ENCODE data around the gene STAP2.

The STAP2 gene

DNA sequence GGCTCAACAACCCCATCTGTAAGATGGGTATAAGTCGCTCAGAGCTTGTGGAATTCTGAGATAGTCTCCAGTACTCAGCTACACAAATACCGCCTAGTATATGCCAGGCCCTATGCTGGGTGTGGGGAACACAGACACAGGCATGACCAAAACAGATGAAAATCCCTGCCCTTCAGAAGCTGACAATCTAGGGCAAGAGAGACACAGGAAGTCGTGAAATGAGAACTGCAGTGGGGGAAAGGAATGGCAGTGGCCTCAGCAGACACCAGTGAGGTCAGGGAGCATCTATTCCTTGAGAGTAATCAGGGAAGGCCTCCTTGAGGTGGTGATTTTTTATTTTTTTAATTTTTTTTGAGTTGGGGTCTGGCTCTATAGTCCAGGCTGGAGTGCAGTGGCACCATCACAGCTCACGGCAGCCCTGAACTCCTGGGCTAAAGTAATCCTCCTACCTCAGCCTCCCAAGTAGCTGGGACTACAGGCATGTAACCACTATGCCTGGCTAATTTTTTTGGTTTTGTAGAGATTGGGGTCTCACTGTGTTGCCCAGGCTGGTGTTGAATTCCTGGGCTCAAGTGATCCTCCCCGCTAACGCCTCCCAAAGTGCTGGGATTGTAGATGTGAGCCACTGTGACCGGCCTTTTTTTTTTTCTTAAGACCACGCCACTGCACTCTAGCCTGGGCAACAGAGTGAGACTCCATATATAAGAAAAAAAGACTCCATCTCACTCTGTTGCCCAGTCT is 39.6 kb downstream of the STAP2 start:
- Histone ChIP-seq H4K8ac (ENCODE audit: low read depth, low read length) (no peak overlapping the region), H3K23ac (ENCODE audit: low read length) (no peak overlapping the region), H4K12ac (ENCODE audit: low read depth, low read length) (no peak overlapping the region), H2BK5ac (ENCODE audit: low read depth, low read length, poor library complexity) (no peak overlapping the region), H3K79me1 (ENCODE audit: low read length) (peaks cover 7% of the 10 kb centered on the region), H3K4me3 (ENCODE audit: low read depth, low read length) (no peak overlapping the region), H3K14ac (ENCODE audit: low read length) (no peak overlapping the region), H3K4ac (ENCODE audit: low read depth, low read length) (no peak overlapping the region), H2AFZ (ENCODE audit: insufficient read depth, low read length, poor library complexity) (no peak overlapping the region), H2BK12ac (ENCODE audit: low read length) (no peak overlapping the region), H3K9ac (ENCODE audit: low read length) (no peak overlapping the region), H3K9me3 (ENCODE audit: insufficient read depth, low read depth, low read length) (peaks cover 3% of the 10 kb centered on the region), H4K91ac (ENCODE audit: low read depth, low read length) (no peak overlapping the region), H3K4me2 (ENCODE audit: low read length) (no peak overlapping the region), H3K27me3 (ENCODE audit: insufficient read depth, low read length) (no peaks in the 10 kb centered on the region), H3K4me1 (ENCODE audit: control insufficient read depth in 1 of 2, insufficient read depth in 2 of 2, low read length in 2 of 2) (peaks cover 12 to 13% of the 10 kb centered on the region in 2 experiments), H3K36me3 (ENCODE audit: control insufficient read depth in 1 of 2, insufficient read depth in 2 of 2, low read length in 2 of 2) (no peaks in the 10 kb centered on the region), H2BK120ac (ENCODE audit: insufficient read depth, low read length, poor library complexity) (no peak overlapping the region), H3K18ac (ENCODE audit: low read length) (no peak overlapping the region), H3K79me2 (ENCODE audit: control insufficient read depth, insufficient read depth, low read length, poor library complexity) (no peaks in the 10 kb centered on the region), H2AK5ac (ENCODE audit: low read length) (no peak overlapping the region), H3K27ac (ENCODE audit: low read depth, low read length) (no peak overlapping the region)
- no CpG with 5 or more reads among the region's 8 CpGs for WGBS (ENCODE audit: extremely low coverage, insufficient coverage, insufficient read length)
- no peak for DNase-seq

DNA sequence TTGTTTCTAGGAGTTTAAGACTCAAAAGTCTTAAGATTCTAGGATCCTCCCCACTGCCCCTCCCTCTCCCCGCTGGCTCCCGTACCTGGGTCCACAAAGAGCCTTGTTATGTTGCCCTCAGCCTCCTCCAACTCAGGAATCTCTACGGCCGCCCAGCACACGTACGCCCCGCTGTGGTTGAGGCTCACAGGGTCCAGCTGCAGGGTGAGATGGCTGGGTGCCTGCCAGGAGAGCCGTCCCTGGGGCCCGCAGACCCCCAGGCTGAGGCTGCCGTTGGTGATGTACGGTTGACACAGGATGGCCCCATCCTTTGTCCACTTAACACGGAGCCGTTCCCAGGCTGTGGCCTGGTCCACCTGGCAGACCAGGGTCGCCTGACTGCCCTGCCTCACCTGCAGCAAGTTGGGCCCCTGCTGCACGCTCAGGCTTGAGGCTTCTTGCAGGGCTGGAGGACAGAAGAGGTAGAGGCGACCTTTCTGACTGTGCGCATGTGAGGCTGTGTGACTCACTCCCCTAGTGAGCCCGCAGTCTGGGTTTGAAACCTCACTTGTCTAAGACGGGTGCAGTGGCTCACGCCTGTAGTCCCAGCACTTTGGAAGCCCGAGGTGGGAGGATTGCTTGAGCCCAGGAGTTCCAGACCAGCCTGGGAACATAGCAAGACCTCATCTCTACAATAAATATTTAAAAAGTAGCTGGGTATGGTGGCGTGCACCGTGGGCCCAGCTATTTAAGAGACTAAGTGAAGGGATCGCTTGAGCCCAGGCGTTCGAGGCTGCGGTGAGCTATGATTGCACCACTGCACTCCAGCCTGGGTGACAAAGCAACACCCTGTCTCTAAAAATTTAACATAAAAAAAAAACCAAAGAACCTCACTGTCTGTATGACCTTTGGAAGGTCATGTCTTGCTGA is 40.5 kb downstream of the STAP2 start:
- no peak for DNase-seq
- H3K36me3 ChIP-seq (ENCODE audit: control insufficient read depth in 1 of 2, insufficient read depth in 2 of 2, low read length in 2 of 2): no peaks in the 10 kb centered on the region

DNA sequence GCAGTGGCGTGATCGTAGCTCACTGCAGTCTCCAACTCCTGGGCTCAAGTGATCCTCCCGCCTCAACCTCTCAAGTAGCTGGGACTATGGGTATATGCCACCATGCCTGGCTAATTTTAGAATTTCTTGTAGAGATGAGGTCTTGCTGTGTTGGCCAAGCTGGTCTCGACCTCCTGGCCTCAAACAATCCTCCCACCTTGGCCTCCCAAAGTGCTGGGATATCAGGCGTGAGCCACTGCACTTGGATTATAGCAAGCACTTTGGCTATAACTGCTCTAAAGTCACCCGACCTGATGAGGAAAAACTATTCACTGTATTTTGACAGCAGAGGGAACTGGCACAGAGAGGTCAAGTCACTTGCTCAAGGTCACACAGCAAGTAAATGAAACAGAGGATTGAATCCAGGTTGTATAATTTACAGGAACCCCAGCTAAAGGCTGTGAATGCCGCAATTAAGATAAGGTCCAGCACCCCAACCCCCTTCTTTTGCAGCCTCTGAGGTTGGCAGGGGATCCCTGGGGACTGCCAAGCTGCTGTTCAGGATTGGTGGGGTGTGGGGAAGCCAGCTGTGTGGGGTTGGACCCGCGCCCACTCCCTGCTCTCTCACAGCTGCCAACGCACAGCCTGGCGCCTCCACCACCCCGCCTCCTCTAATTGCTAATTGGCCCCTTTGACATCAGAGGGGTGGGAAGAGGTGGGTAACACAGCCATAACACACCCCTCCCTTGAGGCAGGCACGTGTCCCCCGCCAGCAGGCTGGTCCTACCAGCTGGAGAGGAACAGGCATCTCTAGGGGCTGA is 42.5 kb downstream of the STAP2 start:
- Histone ChIP-seq H3K14ac (ENCODE audit: low read length) (no peak overlapping the region), H4K91ac (ENCODE audit: low read depth, low read length) (no peak overlapping the region), H2BK5ac (ENCODE audit: low read depth, low read length, poor library complexity) (no peak overlapping the region), H3K27ac (ENCODE audit: low read depth, low read length) (no peak overlapping the region), H3K4me3 (ENCODE audit: low read depth, low read length) (peak overlapping the region; percentile 39), H3K9me3 (ENCODE audit: insufficient read depth, low read depth, low read length) (peaks cover 3% of the 10 kb centered on the region), H3K79me2 (ENCODE audit: control insufficient read depth, insufficient read depth, low read length, poor library complexity) (no peaks in the 10 kb centered on the region), H2BK12ac (ENCODE audit: low read length) (no peak overlapping the region), H2AFZ (ENCODE audit: insufficient read depth, low read length, poor library complexity) (no peak overlapping the region), H3K36me3 (ENCODE audit: control insufficient read depth in 1 of 2, insufficient read depth in 2 of 2, low read length in 2 of 2) (no peaks in the 10 kb centered on the region), H3K79me1 (ENCODE audit: low read length) (no peaks in the 10 kb centered on the region), H4K12ac (ENCODE audit: low read depth, low read length) (no peak overlapping the region), H2BK120ac (ENCODE audit: insufficient read depth, low read length, poor library complexity) (no peak overlapping the region), H2AK5ac (ENCODE audit: low read length) (no peak overlapping the region), H3K4ac (ENCODE audit: low read depth, low read length) (no peak overlapping the region), H3K9ac (ENCODE audit: low read length) (no peak overlapping the region), H3K27me3 (ENCODE audit: insufficient read depth, low read length) (no peaks in the 10 kb centered on the region), H3K4me1 (ENCODE audit: control insufficient read depth in 1 of 2, insufficient read depth in 2 of 2, low read length in 2 of 2) (no peaks in the 10 kb centered on the region), H3K4me2 (ENCODE audit: low read length) (no peak overlapping the region), H3K18ac (ENCODE audit: low read length) (no peak overlapping the region), H4K8ac (ENCODE audit: low read depth, low read length) (no peak overlapping the region), H3K23ac (ENCODE audit: low read length) (no peak overlapping the region)
- no CpG with 5 or more reads among the region's 14 CpGs for WGBS (ENCODE audit: extremely low coverage, insufficient coverage, insufficient read length)
- no peak for DNase-seq

More for the DNA sequence above, 40.5 kb downstream of the STAP2 start:
- H2BK5ac ChIP-seq (ENCODE audit: low read depth, low read length, poor library complexity): no peak overlapping the region
- no peak overlapping the region for H3K23ac ChIP-seq (ENCODE audit: low read length)
- peak overlapping the region; percentile 10 for H4K91ac ChIP-seq (ENCODE audit: low read depth, low read length)
- no peak overlapping the region for H2AK5ac ChIP-seq (ENCODE audit: low read length)
- H3K4me1 ChIP-seq (ENCODE audit: control insufficient read depth in 1 of 2, insufficient read depth in 2 of 2, low read length in 2 of 2): peaks cover 10 to 12% of the 10 kb centered on the region in 2 experiments
- peak overlapping the region; percentile 3 for H3K14ac ChIP-seq (ENCODE audit: low read length)
- H4K12ac ChIP-seq (ENCODE audit: low read depth, low read length): no peak overlapping the region
- H3K27me3 ChIP-seq (ENCODE audit: insufficient read depth, low read length): no peaks in the 10 kb centered on the region
- H3K4me3 ChIP-seq (ENCODE audit: low read depth, low read length): peak overlapping the region; percentile 9
- H3K9ac ChIP-seq (ENCODE audit: low read length): no peak overlapping the region
- H4K8ac ChIP-seq (ENCODE audit: low read depth, low read length): no peak overlapping the region
- H2BK12ac ChIP-seq (ENCODE audit: low read length): no peak overlapping the region
- H3K27ac ChIP-seq (ENCODE audit: low read depth, low read length): no peak overlapping the region
- H3K79me2 ChIP-seq (ENCODE audit: control insufficient read depth, insufficient read depth, low read length, poor library complexity): no peaks in the 10 kb centered on the region
- peaks cover 3% of the 10 kb centered on the region for H3K9me3 ChIP-seq (ENCODE audit: insufficient read depth, low read depth, low read length)
- H3K18ac ChIP-seq (ENCODE audit: low read length): no peak overlapping the region
- H3K79me1 ChIP-seq (ENCODE audit: low read length): peaks cover 5% of the 10 kb centered on the region
- no peak overlapping the region for H2BK120ac ChIP-seq (ENCODE audit: insufficient read depth, low read length, poor library complexity)
- H2AFZ ChIP-seq (ENCODE audit: insufficient read depth, low read length, poor library complexity): no peak overlapping the region
- no CpG with 5 or more reads among the region's 27 CpGs for WGBS (ENCODE audit: extremely low coverage, insufficient coverage, insufficient read length)
- no peak overlapping the region for H3K4me2 ChIP-seq (ENCODE audit: low read length)
- no peak overlapping the region for H3K4ac ChIP-seq (ENCODE audit: low read depth, low read length)

DNA sequence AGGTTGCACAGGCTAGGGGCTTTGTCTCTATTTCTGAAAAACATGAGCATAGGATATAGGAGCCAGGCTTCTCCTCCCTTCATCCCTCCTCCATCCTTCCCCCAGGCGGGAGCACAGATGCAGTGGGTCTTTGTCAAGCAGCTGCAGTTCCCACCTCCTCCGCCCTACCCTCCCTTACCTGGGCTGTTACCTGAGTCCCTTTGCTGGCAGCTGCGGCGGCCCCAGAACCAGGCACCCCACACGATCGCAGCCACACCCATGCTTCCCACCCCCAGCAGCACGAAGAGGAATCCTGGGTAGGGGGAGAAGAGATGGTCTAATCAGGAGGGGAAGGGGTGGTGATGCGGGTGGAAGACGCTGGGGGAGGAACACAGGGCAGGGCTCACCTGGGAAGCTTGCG is 44.2 kb downstream of the STAP2 start:
- H3K9ac ChIP-seq (ENCODE audit: low read length): no peak overlapping the region
- H2BK12ac ChIP-seq (ENCODE audit: low read length): no peak overlapping the region
- H2BK5ac ChIP-seq (ENCODE audit: low read depth, low read length, poor library complexity): no peak overlapping the region
- no peak overlapping the region for H3K27ac ChIP-seq (ENCODE audit: low read depth, low read length)
- no peak for DNase-seq
- H3K79me1 ChIP-seq (ENCODE audit: low read length): no peaks in the 10 kb centered on the region
- no peak overlapping the region for H2BK120ac ChIP-seq (ENCODE audit: insufficient read depth, low read length, poor library complexity)
- H3K9me3 ChIP-seq (ENCODE audit: insufficient read depth, low read depth, low read length): peaks cover 3% of the 10 kb centered on the region
- no peak overlapping the region for H3K14ac ChIP-seq (ENCODE audit: low read length)
- no peak overlapping the region for H4K91ac ChIP-seq (ENCODE audit: low read depth, low read length)
- no peak overlapping the region for H4K12ac ChIP-seq (ENCODE audit: low read depth, low read length)
- H3K4me2 ChIP-seq (ENCODE audit: low read length): no peak overlapping the region
- H3K4ac ChIP-seq (ENCODE audit: low read depth, low read length): no peak overlapping the region
- no peak overlapping the region for H3K4me3 ChIP-seq (ENCODE audit: low read depth, low read length)
- H2AFZ ChIP-seq (ENCODE audit: insufficient read depth, low read length, poor library complexity): no peak overlapping the region
- H3K79me2 ChIP-seq (ENCODE audit: control insufficient read depth, insufficient read depth, low read length, poor library complexity): no peaks in the 10 kb centered on the region
- H3K18ac ChIP-seq (ENCODE audit: low read length): no peak overlapping the region
- no CpG with 5 or more reads among the region's 10 CpGs for WGBS (ENCODE audit: extremely low coverage, insufficient coverage, insufficient read length)
- H3K4me1 ChIP-seq (ENCODE audit: control insufficient read depth in 1 of 2, insufficient read depth in 2 of 2, low read length in 2 of 2): no peaks in the 10 kb centered on the region
- no peaks in the 10 kb centered on the region for H3K27me3 ChIP-seq (ENCODE audit: insufficient read depth, low read length)
- H4K8ac ChIP-seq (ENCODE audit: low read depth, low read length): no peak overlapping the region
- no peak overlapping the region for H2AK5ac ChIP-seq (ENCODE audit: low read length)
- H3K36me3 ChIP-seq (ENCODE audit: control insufficient read depth in 1 of 2, insufficient read depth in 2 of 2, low read length in 2 of 2): no peaks in the 10 kb centered on the region
- H3K23ac ChIP-seq (ENCODE audit: low read length): no peak overlapping the region
